ENCODE data around the gene KRTAP10-8.

- TF ChIP-seq, protein P1, sequence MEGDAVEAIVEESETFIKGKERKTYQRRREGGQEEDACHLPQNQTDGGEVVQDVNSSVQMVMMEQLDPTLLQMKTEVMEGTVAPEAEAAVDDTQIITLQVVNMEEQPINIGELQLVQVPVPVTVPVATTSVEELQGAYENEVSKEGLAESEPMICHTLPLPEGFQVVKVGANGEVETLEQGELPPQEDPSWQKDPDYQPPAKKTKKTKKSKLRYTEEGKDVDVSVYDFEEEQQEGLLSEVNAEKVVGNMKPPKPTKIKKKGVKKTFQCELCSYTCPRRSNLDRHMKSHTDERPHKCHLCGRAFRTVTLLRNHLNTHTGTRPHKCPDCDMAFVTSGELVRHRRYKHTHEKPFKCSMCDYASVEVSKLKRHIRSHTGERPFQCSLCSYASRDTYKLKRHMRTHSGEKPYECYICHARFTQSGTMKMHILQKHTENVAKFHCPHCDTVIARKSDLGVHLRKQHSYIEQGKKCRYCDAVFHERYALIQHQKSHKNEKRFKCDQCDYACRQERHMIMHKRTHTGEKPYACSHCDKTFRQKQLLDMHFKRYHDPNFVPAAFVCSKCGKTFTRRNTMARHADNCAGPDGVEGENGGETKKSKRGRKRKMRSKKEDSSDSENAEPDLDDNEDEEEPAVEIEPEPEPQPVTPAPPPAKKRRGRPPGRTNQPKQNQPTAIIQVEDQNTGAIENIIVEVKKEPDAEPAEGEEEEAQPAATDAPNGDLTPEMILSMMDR (IDR thresholded peaks at IDR 0.05), result no peak
- TF ChIP-seq EP300 (IDR thresholded peaks at IDR 0.05), result no peak
Measured at GRCh38 chr21:44613386-44614155, 1.7 kb downstream of the KRTAP10-8 start.
